NCI-H1105 treated with DMSO at 0.1 percent for 48 hours (cell line): ENCODE measurements around the gene THUMPD3.

Source experiments
- DNase-seq: peaks from one replicate; lab custom pipeline; 2025; lab: John Stamatoyannopoulos, UW

Gene THUMPD3

GRCh38 chr3:9420850-9421549 lies 58.1 kb downstream of the THUMPD3 start:
- DNase-seq, result no peak

- peak; percentile 95 for DNase-seq
Observed at GRCh38 chr3:9422712-9423424, 60.0 kb downstream of the THUMPD3 start.

GRCh38 chr3:9428411-9428810 lies 65.6 kb downstream of the THUMPD3 start:
- no peak for DNase-seq

GRCh38 chr3:9430733-9431132 lies 67.9 kb downstream of the THUMPD3 start:
- DNase-seq, result no peak

- DNase-seq, result no peak
Observed at GRCh38 chr3:9433627-9434521, 71.0 kb downstream of the THUMPD3 start.

- DNase-seq, result no peak
Observed at GRCh38 chr3:9435316-9435715, 72.5 kb downstream of the THUMPD3 start.
